Left renal pelvis (tissue), 4 donors: Measurements from ENCODE around the gene DTD1. TPM values are rescaled to one million over a fixed set of nuclear protein-coding genes. Genes with fewer than 3 reads are reported as not detected.

Experiments used
- DNase-seq, 4 donors: peaks; one replicate each; pipeline ENCODE4 v3.0.0-alpha.2; 2013; ENCODE audit warnings: low read depth in 4 of 4, low spot score in 3 of 4
- polyA plus RNA-seq, 4 donors: library from polyadenylated mRNA; unstranded; fragments of 120-200 nt; gene quantifications; one replicate each; pipeline ENCODE4 v1.2.1, GENCODE V29; 2013; ENCODE audit not compliant: insufficient read length in 4 of 4

Gene DTD1
- polyA plus RNA-seq, 4 donors: 24.2 to 28.5 (median 25.3) TPM

DNA sequence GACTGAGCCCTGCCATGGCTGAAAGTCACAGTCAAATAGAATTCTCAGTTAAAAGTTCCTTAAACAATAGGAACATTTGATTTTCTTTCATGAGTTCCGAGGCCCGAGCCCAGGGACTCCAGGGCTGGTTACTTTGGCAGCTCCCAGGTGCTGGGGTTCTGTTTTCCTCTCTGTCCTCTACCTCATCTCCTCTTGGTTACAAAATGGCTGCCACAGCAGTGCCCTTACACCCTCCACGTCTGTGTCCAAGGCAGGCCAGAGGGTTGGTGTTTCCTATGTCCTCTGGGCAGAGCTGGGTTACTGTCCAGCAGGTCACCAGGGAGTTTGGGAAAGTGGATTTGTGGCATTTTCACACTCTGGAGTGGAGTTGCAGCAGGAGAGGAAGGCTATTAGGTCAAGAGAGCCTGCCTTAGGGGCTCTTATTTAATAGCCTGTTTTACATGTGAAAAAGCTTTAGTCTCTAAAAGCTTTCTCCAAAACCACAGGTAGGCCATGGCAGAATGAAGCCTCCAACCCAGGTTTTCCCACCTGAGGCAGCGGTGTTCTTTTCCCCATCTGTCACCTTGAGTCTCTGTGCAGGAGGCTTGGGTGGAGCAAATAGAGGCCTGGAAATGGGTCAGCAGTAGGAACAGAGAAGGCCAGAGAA, 111.0 kb downstream of the DTD1 start:
- no peak for DNase-seq

DNA sequence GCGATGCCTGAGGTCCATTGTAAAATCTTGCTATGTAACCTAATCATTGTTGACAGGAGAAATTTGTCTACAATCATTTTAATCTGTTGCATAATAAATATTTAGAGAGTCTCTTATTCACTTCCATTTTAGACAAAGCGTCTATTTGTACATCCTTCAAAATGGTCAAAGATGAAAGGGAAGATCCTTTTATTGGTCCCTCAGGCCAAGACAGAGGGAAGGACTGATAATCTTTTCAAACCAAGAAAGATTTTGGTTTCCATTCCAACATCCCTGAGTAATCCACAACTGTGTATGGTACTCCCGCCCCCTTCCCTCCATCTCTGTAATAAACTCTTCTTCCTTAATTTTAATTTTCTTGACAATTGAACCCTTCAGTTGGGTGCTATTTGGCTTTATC, 114.1 kb downstream of the DTD1 start:
- DNase-seq: no peak

DNA sequence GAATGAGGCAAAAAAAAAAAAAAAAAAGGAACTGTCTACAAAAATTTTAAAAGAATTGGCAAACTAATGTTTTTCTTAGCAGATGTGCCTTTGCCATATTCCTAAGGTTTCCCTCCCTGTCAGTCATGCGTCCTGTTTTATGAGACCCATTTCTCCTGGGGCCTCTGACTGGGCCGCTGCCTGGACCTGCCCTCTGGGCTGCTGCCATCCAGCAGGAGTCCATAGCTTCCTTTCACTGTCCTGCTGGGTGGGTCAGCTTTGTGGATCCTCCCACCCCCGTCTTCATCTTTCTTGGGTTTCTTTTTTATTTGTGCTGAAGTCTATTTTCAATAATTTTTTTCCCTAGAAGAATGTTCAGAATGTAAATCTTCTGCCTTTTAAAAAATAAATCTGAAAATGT, 114.9 kb downstream of the DTD1 start:
- no peak for DNase-seq

DNA sequence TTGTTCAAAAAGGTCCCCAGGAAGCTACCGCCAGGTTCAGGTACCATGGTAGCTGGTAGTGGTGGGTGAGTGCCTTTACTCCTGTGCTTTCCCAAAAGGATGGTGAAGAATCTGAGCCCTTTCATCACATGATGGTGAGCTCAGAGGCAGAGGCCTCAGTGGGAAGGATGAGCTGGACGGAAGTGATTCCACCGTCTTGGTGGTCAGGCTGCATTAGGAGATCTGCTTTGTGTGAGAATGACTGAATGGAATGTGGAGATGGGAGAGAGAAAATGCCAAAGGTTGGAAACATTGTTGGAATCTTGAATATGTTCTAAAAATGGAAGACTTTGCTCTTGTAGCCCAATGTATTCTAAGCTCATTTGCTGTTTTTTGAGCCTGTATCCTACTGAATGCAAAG, 117.6 kb downstream of the DTD1 start:
- DNase-seq: no peak

DNA sequence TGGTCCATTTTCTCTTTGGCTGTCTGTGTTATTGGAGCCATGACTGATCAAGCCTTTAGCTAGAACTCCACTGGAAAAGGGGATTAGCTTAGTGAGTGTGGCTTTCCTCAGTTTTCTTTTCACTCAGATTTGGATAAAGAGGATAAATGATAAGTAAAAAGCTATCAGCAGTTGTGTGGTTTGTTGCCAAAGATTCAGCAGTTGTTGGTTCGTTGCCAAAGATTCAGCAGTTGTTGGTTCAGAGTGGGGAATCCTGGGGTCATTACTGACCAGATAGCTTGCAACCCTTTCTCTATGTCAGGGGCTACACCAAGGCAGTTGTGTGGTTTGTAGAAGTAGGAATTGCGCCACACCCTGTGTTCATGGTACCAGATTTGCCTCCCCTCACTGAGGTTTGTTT, 118.1 kb downstream of the DTD1 start:
- no peak for DNase-seq

DNA sequence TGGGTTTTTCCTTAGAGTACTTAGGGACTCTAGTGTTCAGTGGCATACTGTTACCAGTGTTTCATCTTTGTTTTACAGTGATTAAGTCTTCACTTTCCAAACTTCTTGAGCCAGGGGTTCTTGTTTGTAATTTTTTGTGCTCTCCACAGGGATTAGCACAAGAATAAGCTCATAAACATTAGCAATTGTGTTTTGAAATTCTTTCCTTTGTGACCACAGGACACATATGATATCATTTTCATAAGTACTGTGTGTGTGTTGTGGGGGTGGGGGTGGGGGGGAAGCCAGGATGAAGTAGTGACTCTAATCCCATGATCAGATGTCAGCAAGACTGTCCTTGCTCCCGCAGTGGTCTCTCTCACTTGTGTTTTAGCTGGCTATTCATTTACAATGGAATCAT, 124.3 kb downstream of the DTD1 start:
- no peak for DNase-seq

DNA sequence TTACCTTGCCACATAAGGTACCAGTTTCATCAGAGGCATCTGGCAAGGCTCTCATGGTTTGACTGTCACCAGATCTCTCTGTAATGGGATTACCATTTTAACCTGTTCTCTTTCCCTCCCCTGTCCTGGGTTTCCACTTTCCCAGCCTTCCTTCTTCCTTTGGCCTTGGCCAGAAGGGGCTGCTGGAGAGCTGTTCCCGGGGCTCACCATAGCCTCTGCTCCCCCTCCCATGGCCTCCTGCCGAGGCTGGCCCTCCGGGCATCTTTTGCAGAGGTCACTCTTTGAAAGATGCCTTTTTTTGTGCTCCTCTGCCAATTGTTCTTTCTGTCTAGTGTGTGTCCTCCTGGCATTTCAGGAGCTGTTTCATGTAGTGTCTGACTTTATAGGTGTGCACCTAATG, 125.0 kb downstream of the DTD1 start:
- no peak for DNase-seq

DNA sequence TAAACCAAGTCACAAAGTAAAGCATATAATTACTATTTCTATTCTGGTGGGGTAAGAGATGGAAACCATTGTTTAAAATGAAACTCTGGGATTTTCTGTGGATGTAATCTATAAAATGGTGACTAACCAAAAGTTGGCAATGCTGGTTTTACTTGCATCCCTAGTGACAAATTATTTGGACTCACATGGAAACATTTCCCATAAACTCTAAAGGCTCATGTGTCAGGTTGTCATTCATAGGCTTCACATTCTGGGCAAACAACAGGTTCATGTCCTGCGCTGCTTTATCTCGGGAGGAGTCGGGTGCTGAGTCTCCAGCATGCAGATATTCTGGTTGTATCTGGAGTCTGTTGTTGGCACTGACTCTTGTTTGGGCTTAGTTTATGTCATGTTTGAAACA, 127.7 kb downstream of the DTD1 start:
- DNase-seq: no peak

DNA sequence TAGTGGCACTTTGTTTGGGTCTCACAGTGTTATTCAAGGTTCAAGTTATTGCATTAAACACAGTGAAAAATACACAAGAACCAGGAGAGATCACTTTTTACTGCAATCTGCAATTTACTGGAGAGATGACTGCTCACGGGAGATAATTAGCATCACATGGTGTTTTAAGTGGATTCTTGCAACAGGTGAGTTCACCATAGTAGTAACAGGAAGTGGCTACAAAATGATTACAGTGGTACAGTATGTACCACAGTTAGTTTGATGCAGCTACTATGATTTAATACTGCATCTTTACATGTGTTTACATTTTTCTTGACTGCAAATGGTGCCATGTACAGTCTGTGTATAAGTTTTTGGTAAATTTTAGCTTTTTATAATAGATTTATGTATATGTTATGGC, 129.2 kb downstream of the DTD1 start:
- no peak for DNase-seq

DNA sequence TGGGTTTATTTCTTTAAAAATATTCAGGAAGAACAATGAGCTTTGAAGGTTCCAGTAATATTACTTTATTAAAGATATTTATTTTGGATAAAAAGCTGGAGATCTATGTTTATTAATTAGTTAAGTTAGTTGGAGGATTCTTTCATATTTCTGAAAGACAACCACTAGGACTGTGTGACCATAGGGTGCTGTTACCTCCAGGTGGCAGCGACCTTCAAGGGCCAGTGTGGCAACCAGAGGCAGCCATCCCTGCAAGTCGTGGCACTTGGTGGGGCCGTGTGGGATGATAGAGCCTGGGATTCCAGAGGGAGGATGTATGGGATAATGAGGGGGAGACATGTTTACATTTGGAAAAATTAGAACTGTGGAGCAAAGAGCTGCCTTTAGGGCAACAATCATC, 130.3 kb downstream of the DTD1 start:
- DNase-seq: no peak

DNA sequence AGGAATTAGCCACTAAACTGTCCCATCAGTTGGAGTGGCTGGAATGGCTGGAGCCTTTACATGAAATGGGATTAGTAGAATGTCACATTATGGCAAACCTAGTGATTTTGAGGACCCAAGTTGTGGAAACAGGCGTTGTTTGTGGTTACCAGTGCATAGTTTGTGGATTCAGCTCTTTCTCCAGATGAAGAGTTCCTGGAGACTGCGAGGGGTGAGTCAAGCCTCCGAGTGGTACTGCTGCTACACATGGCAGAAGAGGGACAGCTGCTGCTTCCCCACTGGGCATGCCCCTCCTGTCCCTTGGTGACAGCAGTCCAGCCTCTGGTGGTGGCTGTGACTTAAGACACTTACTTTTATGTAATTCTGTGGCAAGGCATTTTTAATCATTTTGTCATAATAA, 131.6 kb downstream of the DTD1 start:
- DNase-seq: no peak

DNA sequence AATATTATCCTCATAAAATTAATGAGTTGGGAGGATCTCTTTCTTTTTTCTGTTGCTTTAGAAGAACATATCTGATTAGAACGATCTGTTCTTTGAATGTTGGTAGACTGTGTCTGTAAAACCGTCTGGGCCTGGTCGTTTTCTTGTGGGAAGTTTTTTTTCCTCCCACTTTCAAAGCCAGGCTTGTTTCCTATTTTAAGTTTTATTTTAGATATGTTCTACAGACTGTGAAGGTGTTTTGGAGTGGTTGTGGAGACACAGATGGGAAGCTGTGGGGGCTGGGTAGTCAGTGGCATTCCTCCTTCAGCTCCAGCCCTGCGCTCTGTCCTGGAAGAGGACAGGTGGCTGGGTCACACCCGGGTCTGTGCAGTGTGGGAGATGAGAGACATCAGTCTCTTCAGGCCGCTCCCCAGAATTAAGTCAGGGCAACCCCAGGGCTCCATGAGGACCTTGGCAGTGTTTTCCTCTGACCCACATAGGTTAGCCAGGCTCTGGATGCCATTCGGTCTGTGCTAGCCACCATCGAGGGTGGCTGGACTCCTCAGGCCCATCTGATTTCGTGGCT, 133.8 kb downstream of the DTD1 start:
- DNase-seq: no peak

DNA sequence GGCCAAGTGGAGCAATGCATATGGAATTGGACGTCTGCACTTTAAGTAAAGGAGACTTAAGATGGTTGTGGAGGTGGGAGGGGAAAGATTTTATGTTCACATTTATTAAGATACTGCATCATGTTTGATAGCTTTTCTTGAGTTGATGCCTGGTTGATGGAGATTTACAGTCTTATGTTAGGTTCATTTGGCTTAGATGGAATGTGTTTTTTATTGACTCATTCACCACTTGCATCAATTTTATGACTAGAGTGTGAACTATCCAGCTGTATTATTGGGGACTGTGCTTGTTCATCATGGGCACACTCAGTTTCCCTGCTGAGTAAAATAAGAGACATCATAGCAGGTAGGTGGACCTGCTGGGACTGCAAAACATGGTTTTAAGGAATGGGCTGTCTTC, 134.5 kb downstream of the DTD1 start:
- no peak for DNase-seq

DNA sequence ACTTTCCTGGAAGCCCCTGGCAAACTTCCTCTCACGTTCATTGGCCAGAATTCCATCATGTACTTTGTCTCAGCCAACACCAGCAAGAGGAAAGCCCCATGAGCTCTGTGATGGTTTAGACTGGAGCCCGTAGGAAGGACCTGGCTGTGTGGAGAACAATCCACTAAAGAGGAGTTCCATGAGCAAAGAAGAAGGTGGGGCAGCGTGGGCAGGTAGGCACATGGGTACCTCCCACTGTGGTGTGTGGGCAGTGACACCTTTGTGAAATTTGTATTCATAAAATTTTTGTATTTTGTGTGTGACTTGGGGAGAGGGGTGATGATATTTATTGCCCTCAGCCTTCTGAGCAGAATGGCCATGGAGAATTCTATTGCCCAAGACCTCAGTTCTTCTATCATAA, 136.2 kb downstream of the DTD1 start:
- DNase-seq: no peak

DNA sequence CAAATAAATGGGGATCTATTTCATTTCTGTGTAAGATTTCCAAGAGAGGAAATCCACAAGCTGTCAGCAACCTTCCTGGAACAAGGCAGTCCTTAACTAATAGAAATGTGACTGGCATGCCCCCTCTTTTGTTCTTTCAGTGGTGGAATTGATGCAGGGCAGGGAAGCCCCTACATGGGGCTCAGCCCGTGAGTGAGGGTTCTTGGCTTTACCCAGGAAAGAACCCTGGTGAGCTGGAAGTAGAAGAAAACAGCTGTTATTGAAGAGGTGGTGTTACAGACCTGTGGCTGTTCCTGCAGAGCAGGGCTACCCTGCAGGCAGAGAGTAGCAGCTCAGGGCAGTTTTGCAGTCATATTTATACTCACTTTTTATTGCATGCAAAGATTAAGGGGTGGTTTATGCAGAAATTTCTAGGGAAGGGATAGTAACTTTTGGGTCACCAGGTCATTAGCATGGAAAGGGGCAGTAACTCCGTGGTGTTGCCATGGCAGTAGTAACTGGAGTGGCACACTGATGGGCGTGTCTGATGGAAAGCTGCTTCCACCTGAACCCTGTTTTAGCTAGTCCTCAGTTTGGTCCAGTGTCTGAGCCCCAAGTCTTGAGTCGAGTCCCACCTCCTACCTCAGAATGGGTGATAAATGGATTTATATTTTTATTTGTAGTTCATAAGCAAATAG, 137.1 kb downstream of the DTD1 start:
- DNase-seq: no peak

DNA sequence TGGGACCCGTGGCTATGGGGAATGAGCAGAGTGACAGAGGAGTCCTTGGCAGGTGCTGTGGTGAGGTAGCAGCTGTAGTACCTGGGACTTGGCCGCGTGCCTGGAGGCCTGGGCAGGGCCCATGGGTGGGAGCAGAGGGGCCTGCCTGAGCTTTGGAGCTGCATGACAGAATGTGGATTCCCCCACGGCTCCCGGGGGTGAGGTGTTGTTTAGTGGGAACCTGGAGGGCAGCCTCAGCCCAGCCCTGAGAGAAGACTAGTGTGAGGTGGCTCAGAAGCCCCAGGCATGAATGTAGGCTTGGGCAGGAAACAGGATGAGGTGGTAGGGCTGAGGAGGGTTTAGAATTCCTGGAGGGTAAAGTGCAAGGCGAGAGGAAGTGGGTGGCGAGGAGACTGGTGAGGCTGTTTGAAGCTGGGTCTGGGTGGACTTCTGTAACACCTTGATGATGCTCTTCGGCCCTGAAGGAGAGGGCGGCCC, 139.2 kb downstream of the DTD1 start:
- no peak for DNase-seq

DNA sequence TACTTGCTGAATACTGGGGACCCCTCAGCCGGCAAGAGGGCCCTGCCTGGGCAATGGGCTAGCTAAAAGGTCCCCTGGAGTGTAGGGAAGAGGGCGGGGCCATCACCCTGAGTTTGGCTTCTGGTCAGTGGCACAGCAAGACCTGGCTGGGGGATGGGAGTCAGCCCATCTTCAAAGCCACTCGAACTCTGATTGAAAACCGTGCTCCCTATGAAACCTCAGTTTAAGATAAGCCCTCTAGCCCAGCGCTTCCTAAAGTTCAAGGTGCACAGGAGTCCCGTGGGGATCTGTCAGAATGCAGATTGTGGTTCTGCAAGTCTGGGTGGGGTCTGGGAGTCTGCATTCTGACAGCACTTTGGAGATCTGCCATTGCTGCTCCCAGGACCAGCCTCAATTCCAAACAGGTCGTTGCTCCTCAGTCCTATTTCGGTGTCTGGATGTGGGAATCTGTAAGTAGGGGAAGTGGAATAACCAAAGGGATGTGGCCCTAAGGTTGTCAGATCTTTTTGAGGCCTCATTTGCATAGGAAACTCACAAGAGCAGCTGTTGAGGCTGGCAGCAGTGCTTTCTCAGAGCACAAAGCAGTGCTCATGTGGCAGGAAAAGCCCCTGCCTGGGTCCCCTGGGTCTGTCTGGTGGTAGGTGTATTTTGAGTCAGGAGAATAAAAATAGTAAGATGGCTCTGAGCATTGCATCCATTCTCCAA, 140.5 kb downstream of the DTD1 start:
- no peak for DNase-seq

DNA sequence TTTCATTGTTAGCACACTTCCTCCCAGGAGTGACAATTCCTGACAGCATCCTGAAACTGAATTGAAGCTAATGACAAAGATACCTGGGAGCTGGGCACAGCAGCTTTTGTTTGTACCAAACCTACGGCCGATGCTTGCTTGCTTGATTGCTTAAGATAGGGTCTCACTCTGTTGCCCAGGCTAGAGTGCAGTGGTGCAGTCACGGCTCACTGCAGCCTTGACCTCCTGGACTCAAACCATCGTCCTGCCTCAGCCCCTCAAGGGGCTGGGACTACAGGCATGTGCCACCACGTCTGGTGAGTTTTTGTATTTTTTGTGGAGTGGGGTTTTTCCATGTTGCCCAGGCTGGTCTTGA, 141.0 kb downstream of the DTD1 start:
- DNase-seq: no peak

DNA sequence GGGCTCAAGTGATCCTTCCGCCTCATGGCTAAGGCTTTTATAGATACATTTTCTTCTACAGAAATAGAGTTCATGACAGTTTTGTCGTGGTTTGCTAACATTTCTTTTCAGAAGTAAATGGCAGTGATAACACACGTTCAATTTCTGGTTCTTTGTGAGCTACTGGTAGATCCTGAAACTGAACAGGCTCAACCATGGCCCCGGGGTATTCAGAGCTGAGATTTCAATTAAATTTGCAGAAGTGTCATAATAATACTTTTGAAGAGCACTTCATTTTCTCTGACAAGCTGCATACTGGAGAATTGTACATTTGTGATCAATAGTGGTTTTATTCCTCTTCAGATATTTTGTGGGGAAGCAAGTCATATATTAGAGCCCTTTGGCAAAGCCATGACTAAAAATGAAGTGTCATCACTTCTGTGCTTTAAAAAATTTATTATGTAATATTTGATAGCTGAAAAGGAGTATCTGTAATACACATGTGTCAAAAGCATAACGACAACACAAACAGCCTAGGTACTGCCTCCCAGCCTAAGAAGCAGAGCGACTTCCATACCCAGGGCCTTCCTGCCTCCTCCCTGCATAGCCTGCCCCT, 141.5 kb downstream of the DTD1 start:
- DNase-seq: no peak

DNA sequence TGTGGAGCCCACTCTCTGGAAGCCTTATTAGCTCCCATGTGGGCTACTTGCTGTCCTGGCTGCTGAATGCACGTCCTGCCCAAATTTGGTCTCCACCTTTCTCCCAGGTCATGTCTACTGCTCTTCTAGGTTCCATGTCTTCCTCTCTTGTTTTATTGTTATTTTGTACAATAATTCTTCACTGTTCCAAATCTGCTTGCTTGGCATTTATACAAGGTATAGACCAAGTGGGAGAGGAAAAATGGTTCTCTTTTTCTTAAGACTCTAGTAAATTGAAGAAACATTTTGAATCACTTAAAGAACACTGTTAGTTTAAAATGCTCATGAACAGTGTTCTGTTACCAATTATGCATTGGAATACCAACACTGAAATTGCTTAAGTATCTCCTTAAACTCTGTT, 144.1 kb downstream of the DTD1 start:
- no peak for DNase-seq

DNA sequence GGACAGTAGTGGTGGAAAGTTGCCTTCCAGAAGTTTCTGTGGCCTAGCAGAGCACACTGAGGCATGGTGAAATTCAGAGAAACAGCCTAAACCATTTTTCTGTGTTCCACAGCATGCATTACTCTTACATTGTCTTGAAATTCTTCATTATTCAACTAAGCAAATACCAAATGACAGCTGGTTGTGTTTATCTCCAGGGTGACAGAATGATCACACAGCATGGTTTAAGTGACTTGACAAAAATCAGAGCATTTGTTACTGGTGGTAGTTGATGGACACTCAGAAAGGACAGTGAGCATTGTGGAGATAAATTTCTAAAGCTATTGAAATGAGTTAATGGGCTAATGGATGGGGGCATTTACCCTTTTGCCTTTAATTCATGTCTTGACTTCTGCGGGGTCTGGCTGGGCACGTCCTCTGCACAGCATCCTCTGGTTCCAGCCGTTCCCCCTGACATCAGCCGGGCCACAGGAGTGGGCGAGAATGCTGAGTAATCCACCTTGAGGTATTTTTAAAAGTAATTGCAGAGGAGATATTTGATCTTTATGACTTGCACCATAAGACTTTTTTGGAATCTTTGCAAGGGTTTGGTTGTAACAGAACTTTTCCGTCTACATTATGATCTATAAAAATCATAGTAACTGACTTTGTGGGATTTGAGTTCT, 146.8 kb downstream of the DTD1 start:
- no peak for DNase-seq
